ENCODE measurements around the gene TMSB15C.
"Not testable (repeated sequence)": the region's sequence is repeated elsewhere in the genome, so short reads cannot be mapped to it uniquely, and the experiment has no call there.

The TMSB15C gene

DNA sequence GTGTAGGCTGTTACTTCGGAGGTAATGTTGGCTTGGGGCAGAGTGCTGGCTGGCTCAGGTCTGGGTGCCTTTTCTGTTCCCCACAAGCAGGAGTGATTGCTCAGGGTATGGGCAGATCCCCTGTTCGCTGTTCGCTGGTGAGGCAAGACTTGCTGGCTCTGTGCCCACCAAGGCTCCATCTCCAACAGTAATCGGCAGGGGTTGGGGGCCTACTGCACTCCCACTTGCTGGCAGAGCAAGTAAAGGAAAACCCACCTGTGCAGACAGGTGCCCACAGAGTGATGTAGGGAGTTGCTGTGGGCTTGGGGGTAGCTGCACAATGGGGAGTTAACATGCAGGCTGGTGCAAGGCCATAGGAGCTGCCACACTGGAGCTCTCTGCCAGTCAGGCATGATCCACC lies 8.0 kb upstream of the TMSB15C start:
- no peak overlapping the region for H3K27ac ChIP-seq
- TF ChIP-seq, protein P1, sequence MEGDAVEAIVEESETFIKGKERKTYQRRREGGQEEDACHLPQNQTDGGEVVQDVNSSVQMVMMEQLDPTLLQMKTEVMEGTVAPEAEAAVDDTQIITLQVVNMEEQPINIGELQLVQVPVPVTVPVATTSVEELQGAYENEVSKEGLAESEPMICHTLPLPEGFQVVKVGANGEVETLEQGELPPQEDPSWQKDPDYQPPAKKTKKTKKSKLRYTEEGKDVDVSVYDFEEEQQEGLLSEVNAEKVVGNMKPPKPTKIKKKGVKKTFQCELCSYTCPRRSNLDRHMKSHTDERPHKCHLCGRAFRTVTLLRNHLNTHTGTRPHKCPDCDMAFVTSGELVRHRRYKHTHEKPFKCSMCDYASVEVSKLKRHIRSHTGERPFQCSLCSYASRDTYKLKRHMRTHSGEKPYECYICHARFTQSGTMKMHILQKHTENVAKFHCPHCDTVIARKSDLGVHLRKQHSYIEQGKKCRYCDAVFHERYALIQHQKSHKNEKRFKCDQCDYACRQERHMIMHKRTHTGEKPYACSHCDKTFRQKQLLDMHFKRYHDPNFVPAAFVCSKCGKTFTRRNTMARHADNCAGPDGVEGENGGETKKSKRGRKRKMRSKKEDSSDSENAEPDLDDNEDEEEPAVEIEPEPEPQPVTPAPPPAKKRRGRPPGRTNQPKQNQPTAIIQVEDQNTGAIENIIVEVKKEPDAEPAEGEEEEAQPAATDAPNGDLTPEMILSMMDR (conservative IDR thresholded peaks at IDR 0.05): no peak

- not testable (repeated sequence) for H3K27ac ChIP-seq
Measured at GRCh38 chrX:104077854-104078253, 1.8 kb upstream of the TMSB15C start.

DNA sequence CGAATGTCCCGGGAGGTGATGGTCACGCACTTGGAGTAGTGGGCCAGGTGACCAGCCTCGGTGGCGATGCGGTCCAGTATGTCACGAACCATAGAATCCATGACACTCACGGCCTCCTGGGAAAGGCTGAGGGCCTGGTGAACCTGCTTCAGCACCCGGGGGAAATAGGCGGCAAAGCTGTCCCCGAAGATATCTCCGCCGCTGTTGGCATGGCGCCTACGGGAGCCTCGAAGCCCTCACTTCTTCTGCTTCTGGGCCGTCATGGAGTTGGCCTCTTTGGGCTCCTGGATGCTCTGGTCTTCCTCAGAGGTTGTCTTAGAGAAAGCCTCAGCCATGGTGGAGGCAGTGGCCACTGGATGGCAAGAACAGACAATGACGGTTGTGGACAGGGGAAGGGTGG lies 13.4 kb downstream of the TMSB15C start:
- not testable (repeated sequence) for H3K27ac ChIP-seq

DNA sequence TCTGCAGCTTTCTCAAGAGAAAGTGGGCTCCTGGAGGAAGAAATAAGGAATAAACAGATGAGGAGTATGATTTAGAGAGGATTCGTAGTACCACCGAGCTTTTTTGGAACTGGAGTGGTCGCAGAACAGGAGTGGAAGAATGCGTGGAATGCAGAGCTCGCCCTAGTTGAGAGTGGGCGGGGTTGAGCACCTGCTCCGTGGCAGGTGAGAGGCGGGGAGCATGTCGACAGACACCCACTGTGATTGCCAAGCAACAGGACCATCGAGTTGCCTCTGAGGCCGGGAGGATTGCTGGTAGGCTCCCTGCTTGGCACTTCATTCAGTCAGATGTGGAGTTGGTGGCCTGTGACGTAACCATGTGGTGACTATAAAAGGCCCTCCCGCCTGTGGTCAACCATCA lies 21.1 kb downstream of the TMSB15C start:
- H3K27ac ChIP-seq: not testable (repeated sequence)

DNA sequence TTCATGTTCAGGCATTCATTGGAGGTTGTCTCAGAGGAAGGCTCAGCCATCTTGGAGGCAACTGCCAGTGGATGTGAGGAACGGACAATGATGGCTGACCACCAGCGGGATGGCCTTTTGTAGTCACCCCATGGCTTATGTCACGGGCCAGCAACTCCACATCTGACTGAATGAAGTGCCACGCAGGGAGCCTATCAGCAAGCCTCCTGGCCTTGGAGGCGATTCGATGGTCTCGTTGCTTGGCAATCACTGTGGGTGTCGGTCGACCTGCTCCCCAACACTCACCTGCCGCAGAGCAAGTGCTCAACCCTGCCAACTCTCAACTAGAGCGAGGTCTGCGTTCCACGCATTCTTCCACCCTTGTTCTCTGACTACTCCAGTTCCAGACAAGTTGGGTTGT lies 28.9 kb downstream of the TMSB15C start:
- TF ChIP-seq, protein P1 (conservative IDR thresholded peaks at IDR 0.05): no peak
- no peak overlapping the region for H3K27ac ChIP-seq

GRCh38 chrX:104045642-104046041 lies 30.4 kb downstream of the TMSB15C start:
- H3K27ac ChIP-seq: no peak overlapping the region
- TF ChIP-seq, protein P1 (conservative IDR thresholded peaks at IDR 0.05): no peak

- H3K27ac ChIP-seq: no peak overlapping the region
- TF ChIP-seq, protein P1 (conservative IDR thresholded peaks at IDR 0.05): no peak
Measured at GRCh38 chrX:104041003-104041402, 35.0 kb downstream of the TMSB15C start.

DNA sequence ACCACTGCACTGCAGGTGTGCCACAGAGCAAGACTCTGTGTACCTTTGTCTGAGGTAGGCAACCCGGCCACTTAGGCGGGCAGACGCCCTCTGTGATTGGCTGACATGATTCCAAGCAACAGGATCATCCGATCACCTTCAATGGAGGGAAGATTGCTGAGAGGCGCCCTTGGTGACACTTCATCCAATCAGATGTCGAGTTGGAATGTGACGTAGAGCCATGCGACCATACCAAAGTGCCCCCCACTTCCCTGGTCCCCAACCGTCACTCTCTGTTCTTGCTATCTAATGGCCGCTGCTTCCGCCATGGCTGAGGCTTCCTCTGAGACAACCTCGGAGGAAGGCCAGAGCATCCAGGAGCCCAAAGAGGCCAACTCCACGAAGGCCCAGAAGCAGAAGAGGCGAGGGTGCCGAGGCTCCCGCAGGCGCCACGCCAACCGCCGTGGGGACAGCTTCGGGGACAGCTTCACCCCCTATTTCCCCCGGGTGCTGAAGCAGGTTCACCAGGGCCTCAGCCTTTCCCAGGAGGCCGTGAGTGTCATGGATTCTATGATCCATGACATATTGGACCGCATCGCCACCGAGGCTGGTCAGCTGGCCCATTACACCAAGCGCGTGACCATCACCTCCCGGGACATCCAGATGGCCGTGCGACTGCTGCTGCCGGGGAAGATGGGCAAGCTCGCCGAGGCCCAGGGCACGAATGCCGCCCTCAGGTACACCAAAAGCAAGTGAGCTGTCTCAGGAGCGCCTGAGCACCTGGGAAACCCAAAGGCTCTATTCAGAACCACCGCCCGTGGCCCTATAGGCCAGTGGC lies 36.1 kb downstream of the TMSB15C start, which contains the start of gene H2BW2:
TSS of gene H2BW2 (plus strand) at position 268 of the 817 bp plus-strand sequence. CDS start at position 307, 39 bp downstream.
- TF ChIP-seq, protein P1 (conservative IDR thresholded peaks at IDR 0.05): no peak

More for the DNA sequence above, 36.1 kb downstream of the TMSB15C start, which contains the start of gene H2BW2:
- no peak within 1 kb of the TSS for H3K27ac ChIP-seq

Measured in VCaP (cell line).